DND-41 (cell line): ENCODE measurements around the gene PRSS33.

Experiments
- ATAC-seq: fragments of 200-7000 bp; cut with Tn5 transposase; 3 replicates; pipeline ENCODE4 v1.9.1; 2021; ENCODE audit warnings: low read depth; ENCODE audit not compliant: insufficient read depth
- DNase-seq: peaks from one replicate; pipeline ENCODE4 v3.0.0-alpha.2; 2020
- H2AFZ ChIP-seq: 2 replicates; pipeline ENCODE4 v1.6.0; 2012; ENCODE audit warnings: low read depth, low read length
- H3K27ac ChIP-seq: 2 replicates; pipeline ENCODE4 v1.5.1; 2012; ENCODE audit warnings: low read length, inconsistent platforms
- H3K27me3 ChIP-seq: fragments of 200-600 bp; sonication (generic); 2 replicates; pipeline ENCODE4 v1.6.0; 2012; ENCODE audit warnings: low read length, mild to moderate bottlenecking, inconsistent platforms; ENCODE audit not compliant: insufficient read depth, poor library complexity
- H3K36me3 ChIP-seq: 2 replicates; pipeline ENCODE4 v1.5.1; 2012; ENCODE audit warnings: low read length, inconsistent platforms; ENCODE audit not compliant: insufficient read depth
- H3K4me1 ChIP-seq: 2 replicates; pipeline ENCODE4 v1.5.1; 2012; ENCODE audit warnings: mild to moderate bottlenecking, low read length; ENCODE audit not compliant: insufficient read depth
- H3K4me2 ChIP-seq: 2 replicates; pipeline ENCODE4 v1.6.0; 2012; ENCODE audit warnings: mild to moderate bottlenecking, moderate library complexity, low read length, inconsistent platforms; ENCODE audit not compliant: insufficient read depth
- H3K4me3 ChIP-seq, 2 experiments: fragments of 200-600 bp in 1 of 2; shearing (Covaris generic) in 1 of 2; 2 replicates each; pipeline ENCODE4 v1.5.1; 2012 to 2016; ENCODE audit warnings: inconsistent platforms in 2 of 2, low read length in 2 of 2, mild to moderate bottlenecking in 2 of 2, low read depth in 1 of 2, moderate library complexity in 1 of 2
- H3K79me2 ChIP-seq: 2 replicates; pipeline ENCODE4 v1.6.0; 2012; ENCODE audit warnings: low read length, inconsistent platforms; ENCODE audit not compliant: insufficient read depth
- H3K9ac ChIP-seq: 2 replicates; pipeline ENCODE4 v1.6.0; 2012; ENCODE audit warnings: low read depth, mild to moderate bottlenecking, inconsistent platforms, low read length, moderate library complexity
- H3K9me3 ChIP-seq: 2 replicates; pipeline ENCODE4 v1.5.1; 2012; ENCODE audit warnings: low read length, moderate library complexity, mild to moderate bottlenecking, inconsistent platforms; ENCODE audit not compliant: insufficient read depth, severe bottlenecking
- H4K20me1 ChIP-seq: 2 replicates; pipeline ENCODE4 v1.6.0; 2012; ENCODE audit warnings: low read length; ENCODE audit not compliant: insufficient read depth
- CTCF ChIP-seq: IDR thresholded peaks from 2 replicates; pipeline ENCODE4 v1.5.1; 2012; ENCODE audit warnings: borderline replicate concordance, low read length, moderate library complexity, mild to moderate bottlenecking; ENCODE audit not compliant: poor library complexity, severe bottlenecking; ENCODE audit errors: extremely low read depth
- EZH2 ChIP-seq: IDR thresholded peaks from 3 replicates; pipeline ENCODE4 v1.6.1; 2012; ENCODE audit warnings: borderline replicate concordance, low read depth, mild to moderate bottlenecking, moderate library complexity, low read length, inconsistent platforms; ENCODE audit not compliant: severe bottlenecking

Gene PRSS33

GRCh38 chr16:2783581-2784357, 3.6 kb downstream of the PRSS33 start:
- Histone ChIP-seq H3K9me3 (no peaks in the 10 kb centered on the region), H4K20me1 (no peaks in the 10 kb centered on the region), H3K27me3 (peaks cover 4% of the 10 kb centered on the region), H3K4me3 (no peak overlapping the region), H2AFZ (no peak overlapping the region), H3K36me3 (no peaks in the 10 kb centered on the region), H3K4me1 (peaks cover 3% of the 10 kb centered on the region), H3K4me2 (no peak overlapping the region), H3K79me2 (0 out of 2 replicates have a peak, but pooled peaks cover 2% of the 10 kb centered on the region), H3K9ac (no peak overlapping the region), H3K27ac (no peak overlapping the region)
- ATAC-seq (no peak), DNase-seq (no peak)
- TF ChIP-seq EZH2, result no peak
- TF ChIP-seq CTCF, result no peak

- Histone ChIP-seq H3K79me2 (peaks cover 12% of the 10 kb centered on the region), H3K4me1 (peaks cover 12% of the 10 kb centered on the region), H3K36me3 (no peaks in the 10 kb centered on the region; the same call in 1 of the 2 replicates), H3K9me3 (no peaks in the 10 kb centered on the region), H3K27ac (no peak overlapping the region), H3K27me3 (peaks cover under 1% of the 10 kb centered on the region), H3K9ac (no peak overlapping the region), H3K4me2 (no peak overlapping the region), H2AFZ (no peak overlapping the region), H4K20me1 (no peaks in the 10 kb centered on the region), H3K4me3 (no peak overlapping the region)
- ATAC-seq, result no peak
- TF ChIP-seq CTCF, result no peak
- DNase-seq, result no peak
These were observed 4.6 kb downstream of the PRSS33 start for GRCh38 chr16:2782583-2783351.

GRCh38 chr16:2779978-2780898, 7.1 kb downstream of the PRSS33 start:
- ATAC-seq, result no peak
- peaks cover 3% of the 10 kb centered on the region for H3K36me3 ChIP-seq

More at GRCh38 chr16:2779978-2780898, 7.1 kb downstream of the PRSS33 start:
- no peak for DNase-seq
- H4K20me1 ChIP-seq, result peaks cover 14% of the 10 kb centered on the region
- no peak overlapping the region for H2AFZ ChIP-seq
- H3K9ac ChIP-seq, result no peak overlapping the region
- no peak overlapping the region for H3K4me2 ChIP-seq
- H3K9me3 ChIP-seq, result no peaks in the 10 kb centered on the region
- no peak overlapping the region for H3K4me3 ChIP-seq
- no peak for TF ChIP-seq EZH2
- no peak for TF ChIP-seq CTCF
- H3K27me3 ChIP-seq, result no peaks in the 10 kb centered on the region
- no peak overlapping the region for H3K27ac ChIP-seq
- peaks cover 35% of the 10 kb centered on the region for H3K79me2 ChIP-seq
- peaks cover 25% of the 10 kb centered on the region for H3K4me1 ChIP-seq
